HepG2 (cell line): ENCODE measurements around the gene PAM16. TPM values are rescaled to one million over a fixed set of nuclear protein-coding genes. Genes with fewer than 3 reads are reported as not detected.

ENCODE experiments used
- BRCA1 ChIP-seq: sonication (generic); formaldehyde crosslinking; IDR thresholded peaks from 2 replicates; pipeline ENCODE4 v1.4.0; 2020; ENCODE audit warnings: missing genetic modification reagents
- CHCHD3 ChIP-seq: sonication (generic); formaldehyde crosslinking; IDR thresholded peaks from 2 replicates; pipeline ENCODE4 v1.8.0; 2022; ENCODE audit warnings: mild to moderate bottlenecking, missing genetic modification reagents, moderate library complexity
- E2F5 ChIP-seq: sonication (generic); formaldehyde crosslinking; conservative IDR thresholded peaks from 2 replicates; pipeline ENCODE4 v1.4.0; 2020; ENCODE audit warnings: missing genetic modification reagents
- ESRRA ChIP-seq: sonication (generic); formaldehyde crosslinking; IDR thresholded peaks from 2 replicates; pipeline ENCODE4 v1.5.1; 2020; ENCODE audit warnings: mild to moderate bottlenecking, low read depth, missing genetic modification reagents
- GLI4 ChIP-seq: sonication (generic); formaldehyde crosslinking; IDR thresholded peaks from 2 replicates; pipeline ENCODE4 v1.5.1; 2020; ENCODE audit warnings: missing genetic modification reagents, mild to moderate bottlenecking, moderate library complexity, borderline replicate concordance
- GPN1 ChIP-seq: sonication (generic); formaldehyde crosslinking; IDR thresholded peaks from 2 replicates; pipeline ENCODE4 v1.5.1; 2020; ENCODE audit warnings: missing genetic modification reagents, borderline replicate concordance
- PRMT3 ChIP-seq: sonication (generic); formaldehyde crosslinking; IDR thresholded peaks from 2 replicates; pipeline ENCODE4 v1.8.1; 2022; ENCODE audit warnings: low read depth, mild to moderate bottlenecking, moderate library complexity, missing genetic modification reagents, borderline replicate concordance
- SATB2 ChIP-seq: sonication (generic); formaldehyde crosslinking; IDR thresholded peaks from 2 replicates; pipeline ENCODE4 v1.5.0; 2020; ENCODE audit warnings: missing genetic modification reagents
- TCF7L2 ChIP-seq: IDR thresholded peaks from 2 replicates; pipeline ENCODE4 v1.6.1; 2011; ENCODE audit warnings: mild to moderate bottlenecking, low read depth, low read length, moderate library complexity
- TGIF2 ChIP-seq: IDR thresholded peaks from 2 replicates; pipeline ENCODE4 v1.6.1; 2016; ENCODE audit warnings: control low read depth, missing compliant biosample characterization
- TP53 ChIP-seq: sonication (generic); formaldehyde crosslinking; conservative IDR thresholded peaks from 2 replicates; pipeline ENCODE4 v1.4.0; 2020; ENCODE audit warnings: missing genetic modification reagents
- XRCC5 ChIP-seq: fragments of 200-400 bp; formaldehyde crosslinking; optimal IDR thresholded peaks from 2 replicates; pipeline ENCODE3; 2017; ENCODE audit warnings: mild to moderate bottlenecking, low read length
- ZBTB49 ChIP-seq: sonication (generic); formaldehyde crosslinking; IDR thresholded peaks from 2 replicates; pipeline ENCODE4 v1.4.0; 2020; ENCODE audit warnings: missing genetic modification reagents, borderline replicate concordance
- ZNF180 ChIP-seq: sonication (generic); formaldehyde crosslinking; IDR thresholded peaks from 2 replicates; pipeline ENCODE4 v1.4.0; 2020; ENCODE audit warnings: low read depth, missing genetic modification reagents, borderline replicate concordance
- ZNF333 ChIP-seq: sonication (generic); formaldehyde crosslinking; IDR thresholded peaks from 2 replicates; pipeline ENCODE4 v1.4.0; 2020; ENCODE audit warnings: mild to moderate bottlenecking, missing genetic modification reagents, borderline replicate concordance
- ZNF460 ChIP-seq: sonication (generic); formaldehyde crosslinking; IDR thresholded peaks from 2 replicates; pipeline ENCODE4 v1.5.1; 2020; ENCODE audit warnings: missing genetic modification reagents, mild to moderate bottlenecking, borderline replicate concordance
- ZNF670 ChIP-seq: sonication (generic); formaldehyde crosslinking; IDR thresholded peaks from 2 replicates; pipeline ENCODE4 v1.8.0; 2022; ENCODE audit warnings: mild to moderate bottlenecking, missing genetic modification reagents, borderline replicate concordance
- polyA plus RNA-seq, 8 experiments: library from polyadenylated mRNA; depleted of rRNA in 3 of 8; stranded (reverse) in 7 of 8; unstranded in 1 of 8; fragments of >200 nt; fragmentation: Illumina TruSeq in 4 of 8; extraction: Trizol in 4 of 8; gene quantifications; 2 replicates each; pipeline versions ENCODE4 v1.2.1 to v1.2.3, GENCODE V29; 2011 to 2016; ENCODE audit warnings: low read depth in 4 of 8, missing spikeins in 1 of 8, mixed read lengths in 1 of 8; ENCODE audit not compliant: insufficient read depth in 1 of 8
- total RNA-seq, 5 experiments: library from RNA; depleted of rRNA; stranded (reverse); fragments of >200 nt; fragmentation: Illumina TruSeq; extraction: Trizol; gene quantifications; 2 replicates each; pipeline ENCODE4 v1.2.3, GENCODE V29; 2016; ENCODE audit warnings: low read depth in 1 of 5
- TF ChIP-seq, protein P1 (sequence below): sonication (generic); formaldehyde crosslinking; IDR thresholded peaks from 2 replicates; pipeline ENCODE4 v1.8.1; 2023; ENCODE audit warnings: missing genetic modification reagents, mild to moderate bottlenecking, borderline replicate concordance
- TF ChIP-seq, protein P2 (sequence below): sonication (generic); formaldehyde crosslinking; IDR thresholded peaks from 2 replicates; pipeline ENCODE4 v1.5.0; 2020; ENCODE audit warnings: mild to moderate bottlenecking, missing genetic modification reagents, borderline replicate concordance
- TF ChIP-seq, protein P3 (sequence below): fragments of 450-650 bp; IDR thresholded peaks from 2 replicates; pipeline ENCODE4 v1.6.1; 2016

The PAM16 gene
- total and polyA plus RNA-seq, 2 of the 13 experiments (the other 11 are each of a cell fraction or from before 2014, with no cell fraction given), result 51.5 to 51.8 TPM

GRCh38 chr16:4328046-4328781 lies 22.9 kb downstream of the PAM16 start (continued):
- TF ChIP-seq ZNF670 (CRISPR knock-in tag) (peak; percentile 28; the same call in 1 of the 2 replicates), CHCHD3 (0 out of 2 replicates have a peak, but pooled peaks have one; percentile 59), TCF7L2 (no peak), ZNF333 (CRISPR knock-in tag) (no peak), ZNF180 (no peak), TGIF2 (CRISPR knock-in tag) (no peak; the same call in 1 of the 2 replicates), ZNF460 (CRISPR knock-in tag) (no peak; the same call in 1 of the 2 replicates), TP53 (CRISPR knock-in tag) (peak; percentile 77; the same call in 1 of the 2 replicates), GPN1 (CRISPR knock-in tag) (no peak), PRMT3 (no peak), BRCA1 (CRISPR knock-in tag) (no peak), SATB2 (CRISPR knock-in tag) (no peak), ESRRA (CRISPR knock-in tag) (peak; percentile 93), E2F5 (CRISPR knock-in tag) (0 out of 2 replicates have a peak, but pooled peaks have one; percentile 52), ZBTB49 (CRISPR knock-in tag) (no peak), XRCC5 (peak; percentile 94), GLI4 (0 out of 2 replicates have a peak, but pooled peaks have one; percentile 52)
- TF ChIP-seq, protein P1, sequence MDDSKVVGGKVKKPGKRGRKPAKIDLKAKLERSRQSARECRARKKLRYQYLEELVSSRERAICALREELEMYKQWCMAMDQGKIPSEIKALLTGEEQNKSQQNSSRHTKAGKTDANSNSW (CRISPR knock-in tag), result no peak
- TF ChIP-seq, protein P2, sequence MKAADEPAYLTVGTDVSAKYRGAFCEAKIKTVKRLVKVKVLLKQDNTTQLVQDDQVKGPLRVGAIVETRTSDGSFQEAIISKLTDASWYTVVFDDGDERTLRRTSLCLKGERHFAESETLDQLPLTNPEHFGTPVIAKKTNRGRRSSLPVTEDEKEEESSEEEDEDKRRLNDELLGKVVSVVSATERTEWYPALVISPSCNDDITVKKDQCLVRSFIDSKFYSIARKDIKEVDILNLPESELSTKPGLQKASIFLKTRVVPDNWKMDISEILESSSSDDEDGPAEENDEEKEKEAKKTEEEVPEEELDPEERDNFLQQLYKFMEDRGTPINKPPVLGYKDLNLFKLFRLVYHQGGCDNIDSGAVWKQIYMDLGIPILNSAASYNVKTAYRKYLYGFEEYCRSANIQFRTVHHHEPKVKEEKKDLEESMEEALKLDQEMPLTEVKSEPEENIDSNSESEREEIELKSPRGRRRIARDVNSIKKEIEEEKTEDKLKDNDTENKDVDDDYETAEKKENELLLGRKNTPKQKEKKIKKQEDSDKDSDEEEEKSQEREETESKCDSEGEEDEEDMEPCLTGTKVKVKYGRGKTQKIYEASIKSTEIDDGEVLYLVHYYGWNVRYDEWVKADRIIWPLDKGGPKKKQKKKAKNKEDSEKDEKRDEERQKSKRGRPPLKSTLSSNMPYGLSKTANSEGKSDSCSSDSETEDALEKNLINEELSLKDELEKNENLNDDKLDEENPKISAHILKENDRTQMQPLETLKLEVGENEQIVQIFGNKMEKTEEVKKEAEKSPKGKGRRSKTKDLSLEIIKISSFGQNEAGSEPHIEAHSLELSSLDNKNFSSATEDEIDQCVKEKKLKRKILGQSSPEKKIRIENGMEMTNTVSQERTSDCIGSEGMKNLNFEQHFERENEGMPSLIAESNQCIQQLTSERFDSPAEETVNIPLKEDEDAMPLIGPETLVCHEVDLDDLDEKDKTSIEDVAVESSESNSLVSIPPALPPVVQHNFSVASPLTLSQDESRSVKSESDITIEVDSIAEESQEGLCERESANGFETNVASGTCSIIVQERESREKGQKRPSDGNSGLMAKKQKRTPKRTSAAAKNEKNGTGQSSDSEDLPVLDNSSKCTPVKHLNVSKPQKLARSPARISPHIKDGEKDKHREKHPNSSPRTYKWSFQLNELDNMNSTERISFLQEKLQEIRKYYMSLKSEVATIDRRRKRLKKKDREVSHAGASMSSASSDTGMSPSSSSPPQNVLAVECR (CRISPR knock-in tag), result peak; percentile 64; the same call in 1 of the 2 replicates
- TF ChIP-seq, protein P3, sequence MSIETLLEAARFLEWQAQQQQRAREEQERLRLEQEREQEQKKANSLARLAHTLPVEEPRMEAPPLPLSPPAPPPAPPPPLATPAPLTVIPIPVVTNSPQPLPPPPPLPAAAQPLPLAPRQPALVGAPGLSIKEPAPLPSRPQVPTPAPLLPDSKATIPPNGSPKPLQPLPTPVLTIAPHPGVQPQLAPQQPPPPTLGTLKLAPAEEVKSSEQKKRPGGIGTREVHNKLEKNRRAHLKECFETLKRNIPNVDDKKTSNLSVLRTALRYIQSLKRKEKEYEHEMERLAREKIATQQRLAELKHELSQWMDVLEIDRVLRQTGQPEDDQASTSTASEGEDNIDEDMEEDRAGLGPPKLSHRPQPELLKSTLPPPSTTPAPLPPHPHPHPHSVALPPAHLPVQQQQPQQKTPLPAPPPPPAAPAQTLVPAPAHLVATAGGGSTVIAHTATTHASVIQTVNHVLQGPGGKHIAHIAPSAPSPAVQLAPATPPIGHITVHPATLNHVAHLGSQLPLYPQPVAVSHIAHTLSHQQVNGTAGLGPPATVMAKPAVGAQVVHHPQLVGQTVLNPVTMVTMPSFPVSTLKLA, result no peak
